NB4 (cell line): ENCODE measurements around the gene OFD1.

ENCODE experiments used
- DNase-seq: peaks from one replicate; pipeline ENCODE4 v3.0.0; 2010; ENCODE audit warnings: low read depth
- H3K4me3 ChIP-seq: one replicate; pipeline ENCODE4 v1.5.1; 2011; ENCODE audit warnings: mild to moderate bottlenecking, low read depth, low read length, moderate library complexity
- MYC ChIP-seq: IDR thresholded peaks from 2 replicates; pipeline ENCODE4 v1.6.1; 2011; ENCODE audit warnings: low read depth, low read length
- POLR2A ChIP-seq: IDR thresholded peaks from 2 replicates; pipeline ENCODE4 v1.6.1; 2011; ENCODE audit warnings: mild to moderate bottlenecking; ENCODE audit not compliant: insufficient read length; ENCODE audit errors: extremely low read depth
- TF ChIP-seq, protein P1 (sequence below): IDR thresholded peaks from one replicate; pipeline ENCODE4 v1.5.1; 2012; ENCODE audit warnings: low read depth, low read length
- TF ChIP-seq, protein P2 (sequence below): IDR thresholded peaks from 2 replicates; pipeline ENCODE4 v1.6.1; 2011; ENCODE audit warnings: low read depth, low read length

Gene OFD1

GRCh38 chrX:13815664-13816063 lies 81.1 kb downstream of the OFD1 start:
- no peak overlapping the region for H3K4me3 ChIP-seq
- DNase-seq: no peak
- TF ChIP-seq, protein P1, sequence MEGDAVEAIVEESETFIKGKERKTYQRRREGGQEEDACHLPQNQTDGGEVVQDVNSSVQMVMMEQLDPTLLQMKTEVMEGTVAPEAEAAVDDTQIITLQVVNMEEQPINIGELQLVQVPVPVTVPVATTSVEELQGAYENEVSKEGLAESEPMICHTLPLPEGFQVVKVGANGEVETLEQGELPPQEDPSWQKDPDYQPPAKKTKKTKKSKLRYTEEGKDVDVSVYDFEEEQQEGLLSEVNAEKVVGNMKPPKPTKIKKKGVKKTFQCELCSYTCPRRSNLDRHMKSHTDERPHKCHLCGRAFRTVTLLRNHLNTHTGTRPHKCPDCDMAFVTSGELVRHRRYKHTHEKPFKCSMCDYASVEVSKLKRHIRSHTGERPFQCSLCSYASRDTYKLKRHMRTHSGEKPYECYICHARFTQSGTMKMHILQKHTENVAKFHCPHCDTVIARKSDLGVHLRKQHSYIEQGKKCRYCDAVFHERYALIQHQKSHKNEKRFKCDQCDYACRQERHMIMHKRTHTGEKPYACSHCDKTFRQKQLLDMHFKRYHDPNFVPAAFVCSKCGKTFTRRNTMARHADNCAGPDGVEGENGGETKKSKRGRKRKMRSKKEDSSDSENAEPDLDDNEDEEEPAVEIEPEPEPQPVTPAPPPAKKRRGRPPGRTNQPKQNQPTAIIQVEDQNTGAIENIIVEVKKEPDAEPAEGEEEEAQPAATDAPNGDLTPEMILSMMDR: no peak
- TF ChIP-seq MYC (no peak), POLR2A (no peak)
- TF ChIP-seq, protein P2, sequence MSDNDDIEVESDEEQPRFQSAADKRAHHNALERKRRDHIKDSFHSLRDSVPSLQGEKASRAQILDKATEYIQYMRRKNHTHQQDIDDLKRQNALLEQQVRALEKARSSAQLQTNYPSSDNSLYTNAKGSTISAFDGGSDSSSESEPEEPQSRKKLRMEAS: no peak

DNA sequence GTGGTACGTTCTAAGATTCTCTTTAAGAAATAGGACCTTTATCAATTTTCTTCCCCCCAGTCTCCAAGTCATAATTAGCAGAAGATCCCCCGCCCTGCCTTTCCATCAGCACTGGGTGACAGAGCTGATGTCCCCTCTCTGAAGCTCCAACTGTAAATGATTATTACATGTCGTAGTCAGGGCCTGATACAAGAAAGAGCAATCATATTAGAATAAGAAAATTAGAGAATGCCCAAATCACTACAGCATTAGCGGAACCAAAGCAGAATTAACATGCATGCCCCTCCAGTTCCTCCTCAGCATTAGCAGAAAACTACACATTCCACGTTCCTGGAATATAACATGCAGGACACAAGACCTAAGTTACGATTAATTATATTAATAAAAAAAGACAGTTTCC lies 81.6 kb downstream of the OFD1 start:
- TF ChIP-seq, protein P2: no peak
- TF ChIP-seq, protein P1: no peak
- TF ChIP-seq MYC (no peak), POLR2A (no peak)

DNA sequence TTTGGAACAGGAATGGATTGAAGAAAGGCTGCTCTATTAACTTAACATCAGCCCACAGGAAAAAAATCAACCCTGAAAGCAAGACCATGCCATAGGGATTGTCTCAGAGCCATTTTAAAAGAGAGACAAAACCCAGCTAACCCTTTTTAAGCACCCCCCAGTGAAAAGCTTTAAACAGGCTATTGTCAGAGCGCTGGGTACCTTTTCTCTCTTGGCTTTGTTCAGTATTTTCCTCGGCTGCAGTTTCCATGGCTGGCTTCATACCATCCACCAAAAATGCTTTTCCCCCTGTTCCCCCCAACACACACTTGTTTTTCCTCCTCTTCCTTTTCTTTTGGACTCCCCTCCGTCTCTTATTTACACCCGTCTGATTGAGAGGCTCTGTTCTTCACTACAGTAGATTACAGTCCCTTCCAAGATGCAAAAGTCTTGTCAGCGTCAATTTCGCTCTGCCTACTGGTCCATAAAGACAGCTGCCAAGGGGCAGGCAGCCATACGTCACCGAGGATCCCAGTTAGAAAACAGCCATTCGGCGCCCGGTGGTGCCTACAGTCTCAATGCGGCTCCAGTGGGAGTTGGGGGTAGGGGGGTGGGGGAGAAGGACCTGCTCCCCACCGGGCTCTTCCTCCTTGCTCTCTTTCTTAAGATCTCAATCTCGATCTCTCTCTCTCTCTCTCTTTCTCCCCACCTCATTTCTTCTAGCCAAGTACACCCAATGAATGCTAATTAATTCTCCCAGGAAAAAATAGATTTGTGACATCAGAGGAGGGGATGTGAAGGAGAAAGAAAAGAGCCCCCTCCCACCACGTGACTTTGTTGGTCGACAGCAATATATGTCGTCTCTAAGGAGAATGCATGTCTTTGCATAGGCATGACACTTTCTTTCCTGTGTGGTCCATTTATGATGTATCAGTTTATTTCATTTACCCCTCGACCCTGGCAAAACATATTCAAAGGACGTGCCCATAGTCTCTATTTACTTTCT lies 82.4 kb downstream of the OFD1 start, which contains the start of gene GPM6B:
TSS of gene GPM6B (minus strand) at position 451 of the 985 bp plus-strand sequence. CDS start at position 262, 189 bp downstream.
- no peak within 1 kb of the TSS for H3K4me3 ChIP-seq
- TF ChIP-seq, protein P2: no peak
- TF ChIP-seq MYC: no peak
- TF ChIP-seq, protein P1: no peak
- no peak for TF ChIP-seq POLR2A
- DNase-seq: no peak

More for the DNA sequence above, 81.6 kb downstream of the OFD1 start:
- no peak for DNase-seq
- H3K4me3 ChIP-seq: no peak overlapping the region
